H9 (cell line): ENCODE measurements around the gene UNC119. TPM values are rescaled to one million over a fixed set of nuclear protein-coding genes. Genes with fewer than 3 reads are reported as not detected.

ENCODE experiments used
- DNase-seq: peaks from one replicate; pipeline ENCODE4 v3.0.0-alpha.2; 2017
- H2AFZ ChIP-seq: one replicate; pipeline ENCODE4 v1.6.1; 2013; ENCODE audit warnings: mild to moderate bottlenecking, low read length, control low read depth, moderate library complexity
- H2AK5ac ChIP-seq: 2 replicates; pipeline ENCODE4 v1.6.1; 2013; ENCODE audit warnings: low read length, control low read depth, mixed read lengths; ENCODE audit not compliant: insufficient read length
- H2BK120ac ChIP-seq: one replicate; pipeline ENCODE4 v1.6.1; 2013; ENCODE audit warnings: low read depth, mild to moderate bottlenecking, low read length, control low read depth, inconsistent platforms; ENCODE audit not compliant: poor library complexity, severe bottlenecking
- H2BK12ac ChIP-seq: 2 replicates; pipeline ENCODE4 v1.6.1; 2013; ENCODE audit warnings: low read length, control low read depth, mixed read lengths, low read depth; ENCODE audit not compliant: insufficient read length
- H2BK15ac ChIP-seq: 2 replicates; pipeline ENCODE4 v1.6.1; 2013; ENCODE audit warnings: low read depth, low read length, control low read depth
- H2BK20ac ChIP-seq: one replicate; pipeline ENCODE4 v1.6.1; 2013; ENCODE audit warnings: low read depth, mild to moderate bottlenecking, low read length, control low read depth, inconsistent platforms; ENCODE audit not compliant: poor library complexity, severe bottlenecking
- H2BK5ac ChIP-seq: 2 replicates; pipeline ENCODE4 v1.6.1; 2013; ENCODE audit warnings: low read length, control low read depth, mixed read lengths; ENCODE audit not compliant: insufficient read length
- H3K14ac ChIP-seq: 2 replicates; pipeline ENCODE4 v1.6.1; 2013; ENCODE audit warnings: low read length, control low read depth; ENCODE audit not compliant: insufficient read depth
- H3K18ac ChIP-seq: 2 replicates; pipeline ENCODE4 v1.6.1; 2013; ENCODE audit warnings: low read depth, mild to moderate bottlenecking, mixed read lengths, low read length, control low read depth; ENCODE audit not compliant: insufficient read length
- H3K23ac ChIP-seq: 2 replicates; pipeline ENCODE4 v1.6.1; 2013; ENCODE audit warnings: low read length, control low read depth, mixed read lengths, low read depth; ENCODE audit not compliant: insufficient read length
- H3K23me2 ChIP-seq: 2 replicates; pipeline ENCODE4 v1.6.1; 2013; ENCODE audit warnings: low read depth, mild to moderate bottlenecking, mixed read lengths, low read length, control low read depth; ENCODE audit not compliant: insufficient read length, poor library complexity, severe bottlenecking
- H3K27ac ChIP-seq: 2 replicates; pipeline ENCODE4 v1.5.1; 2013; ENCODE audit warnings: low read length, control low read depth, mixed read lengths, low read depth; ENCODE audit not compliant: insufficient read length
- H3K27me3 ChIP-seq: 2 replicates; pipeline ENCODE4 v1.6.1; 2013; ENCODE audit warnings: low read length, control low read depth, inconsistent platforms; ENCODE audit not compliant: insufficient read depth
- H3K4ac ChIP-seq: 2 replicates; pipeline ENCODE4 v1.6.1; 2013; ENCODE audit warnings: low read depth, mild to moderate bottlenecking, control low read depth, inconsistent platforms, low read length, moderate library complexity
- H3K4me1 ChIP-seq: 2 replicates; pipeline ENCODE4 v1.6.1; 2013; ENCODE audit warnings: low read length, control low read depth, inconsistent platforms; ENCODE audit not compliant: insufficient read depth
- H3K4me2 ChIP-seq: 2 replicates; pipeline ENCODE4 v1.6.1; 2013; ENCODE audit warnings: low read length, control low read depth, mixed read lengths; ENCODE audit not compliant: insufficient read length, insufficient read depth
- H3K56ac ChIP-seq: 2 replicates; pipeline ENCODE4 v1.6.1; 2013; ENCODE audit warnings: low read depth, mild to moderate bottlenecking, mixed read lengths, low read length, control low read depth; ENCODE audit not compliant: insufficient read length
- H3K79me1 ChIP-seq: 2 replicates; pipeline ENCODE4 v1.6.1; 2013; ENCODE audit warnings: low read depth, mild to moderate bottlenecking, moderate library complexity, low read length, control low read depth, inconsistent platforms; ENCODE audit not compliant: insufficient read depth, poor library complexity, severe bottlenecking
- H3K79me2 ChIP-seq: 2 replicates; pipeline ENCODE4 v1.6.1; 2013; ENCODE audit warnings: low read length, control low read depth, inconsistent platforms; ENCODE audit not compliant: insufficient read depth
- H3K9ac ChIP-seq: 2 replicates; pipeline ENCODE4 v1.6.1; 2013; ENCODE audit warnings: low read length, control low read depth, mixed read lengths; ENCODE audit not compliant: insufficient read length; ENCODE audit errors: extremely low read depth
- H3K9me3 ChIP-seq: one replicate; pipeline ENCODE4 v1.6.1; 2013; ENCODE audit warnings: low read depth, low read length, inconsistent platforms; ENCODE audit not compliant: control insufficient read depth
- H3T11ph ChIP-seq: one replicate; pipeline ENCODE4 v1.6.1; 2013; ENCODE audit warnings: mild to moderate bottlenecking, low read length, control low read depth, inconsistent platforms
- H4K20me1 ChIP-seq: one replicate; pipeline ENCODE4 v1.6.1; 2013; ENCODE audit not compliant: control insufficient read depth, insufficient read length, insufficient read depth
- H4K5ac ChIP-seq: 2 replicates; pipeline ENCODE4 v1.6.1; 2013; ENCODE audit warnings: low read depth, mild to moderate bottlenecking, mixed read lengths, low read length, control low read depth; ENCODE audit not compliant: insufficient read length
- H4K8ac ChIP-seq: replicated peaks from 2 replicates; pipeline ENCODE4 v1.6.1; 2013; ENCODE audit warnings: low read length, control low read depth, mixed read lengths, low read depth; ENCODE audit not compliant: insufficient read length
- H4K91ac ChIP-seq: 2 replicates; pipeline ENCODE4 v1.6.1; 2013; ENCODE audit warnings: low read depth, mild to moderate bottlenecking, moderate library complexity, mixed read lengths, low read length, control low read depth; ENCODE audit not compliant: insufficient read length
- H3K27ac Mint-ChIP-seq, 3 experiments: 2 replicates in 2 of 3; 3 replicates in 1 of 3; pipeline ENCODE4 v1.8.0; 2020 to 2021; ENCODE audit warnings: mixed read lengths in 3 of 3, mild to moderate bottlenecking in 1 of 3, moderate library complexity in 1 of 3
- H3K27me3 Mint-ChIP-seq: 2 replicates; pipeline ENCODE4 v1.8.0; 2021; ENCODE audit warnings: low read depth, mild to moderate bottlenecking, moderate library complexity, mixed read lengths
- H3K36me3 Mint-ChIP-seq, 3 experiments: 2 replicates in 2 of 3; 3 replicates in 1 of 3; pipeline ENCODE4 v1.8.0; 2020 to 2021; ENCODE audit warnings: low read depth in 3 of 3, mixed read lengths in 3 of 3; ENCODE audit not compliant: insufficient read depth in 1 of 3
- H3K4me1 Mint-ChIP-seq, 2 experiments: 2 replicates each; pipeline ENCODE4 v1.8.0; 2020; ENCODE audit warnings: mixed read lengths in 2 of 2
- H3K4me3 Mint-ChIP-seq, 2 experiments: 2 replicates in 1 of 2; 3 replicates in 1 of 2; pipeline ENCODE4 v1.8.0; 2020 to 2021; ENCODE audit warnings: mild to moderate bottlenecking in 2 of 2, mixed read lengths in 2 of 2, moderate library complexity in 1 of 2
- H3K9me3 Mint-ChIP-seq, 2 experiments: 2 replicates in 1 of 2; 3 replicates in 1 of 2; pipeline ENCODE4 v1.8.0; 2020; ENCODE audit warnings: mild to moderate bottlenecking in 2 of 2, mixed read lengths in 2 of 2, moderate library complexity in 1 of 2
- WGBS: extraction: QIAGEN DNeasy Blood & Tissue Kit; methylation state at CpG from one replicate; pipeline ENCODE4 v1.1.7; 2013; ENCODE audit warnings: missing lambda C conversion rate, low lambda C conversion rate, mixed read lengths; ENCODE audit not compliant: insufficient read length; ENCODE audit errors: extremely low coverage; 5-methylcytosine and 5-hydroxymethylcytosine counted together
- total RNA-seq: library from RNA; stranded (reverse); gene quantifications from 2 replicates; pipeline ENCODE4 v1.2.1, GENCODE V29; 2021
- TF ChIP-seq, protein P1 (sequence below): fragments of 200-600 bp; sonication (generic); conservative IDR thresholded peaks from 3 replicates; pipeline ENCODE4 v1.8.0; 2021; ENCODE audit warnings: antibody characterized with exemption, mild to moderate bottlenecking

Gene UNC119
- total RNA-seq, 1 experiment from 2014 or later: 36.9 TPM

DNA sequence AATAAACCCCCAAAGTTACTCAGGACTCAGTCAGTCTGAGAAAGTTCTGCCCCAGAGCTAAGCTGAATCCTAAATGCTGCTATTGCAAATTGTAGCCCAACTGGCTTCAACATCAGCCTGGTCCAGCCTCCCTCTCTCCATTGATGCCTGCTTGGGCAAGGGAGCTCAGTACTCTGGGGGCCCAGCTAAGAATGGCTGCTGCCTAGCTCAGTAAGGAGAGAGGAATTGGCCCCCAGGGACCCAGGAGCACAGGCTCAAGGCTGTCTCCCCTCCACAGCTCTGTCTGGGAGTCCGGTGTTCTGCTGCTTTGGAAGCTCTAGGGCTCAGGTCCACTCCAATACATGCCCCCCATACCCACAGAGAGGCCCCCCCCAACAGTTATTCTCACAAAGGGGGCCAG, 1.6 kb downstream of the UNC119 start:
- H3K14ac ChIP-seq: no peak overlapping the region
- no peak overlapping the region for H2BK120ac ChIP-seq
- H3K4me2 ChIP-seq: no peak overlapping the region
- no peak overlapping the region for H4K8ac ChIP-seq
- H3K27ac Mint-ChIP-seq: no peak overlapping the region
- no peak overlapping the region for H4K91ac ChIP-seq
- H4K5ac ChIP-seq: no peak overlapping the region
- no peaks in the 10 kb centered on the region for H3K9me3 ChIP-seq
- H2BK20ac ChIP-seq: no peak overlapping the region
- no peak overlapping the region for H3K56ac ChIP-seq
- no peaks in the 10 kb centered on the region for H3K79me1 ChIP-seq
- peak overlapping the region; percentile 86 to 94; a peak in 4 of 5 replicates for H3K4me3 Mint-ChIP-seq
- peaks cover 5% of the 10 kb centered on the region for H3K23me2 ChIP-seq
- WGBS: no CpG with 5 or more reads among the region's 1 CpG
- no peak overlapping the region for H3K9ac ChIP-seq
- TF ChIP-seq, protein P1, sequence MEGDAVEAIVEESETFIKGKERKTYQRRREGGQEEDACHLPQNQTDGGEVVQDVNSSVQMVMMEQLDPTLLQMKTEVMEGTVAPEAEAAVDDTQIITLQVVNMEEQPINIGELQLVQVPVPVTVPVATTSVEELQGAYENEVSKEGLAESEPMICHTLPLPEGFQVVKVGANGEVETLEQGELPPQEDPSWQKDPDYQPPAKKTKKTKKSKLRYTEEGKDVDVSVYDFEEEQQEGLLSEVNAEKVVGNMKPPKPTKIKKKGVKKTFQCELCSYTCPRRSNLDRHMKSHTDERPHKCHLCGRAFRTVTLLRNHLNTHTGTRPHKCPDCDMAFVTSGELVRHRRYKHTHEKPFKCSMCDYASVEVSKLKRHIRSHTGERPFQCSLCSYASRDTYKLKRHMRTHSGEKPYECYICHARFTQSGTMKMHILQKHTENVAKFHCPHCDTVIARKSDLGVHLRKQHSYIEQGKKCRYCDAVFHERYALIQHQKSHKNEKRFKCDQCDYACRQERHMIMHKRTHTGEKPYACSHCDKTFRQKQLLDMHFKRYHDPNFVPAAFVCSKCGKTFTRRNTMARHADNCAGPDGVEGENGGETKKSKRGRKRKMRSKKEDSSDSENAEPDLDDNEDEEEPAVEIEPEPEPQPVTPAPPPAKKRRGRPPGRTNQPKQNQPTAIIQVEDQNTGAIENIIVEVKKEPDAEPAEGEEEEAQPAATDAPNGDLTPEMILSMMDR: no peak
- H3K27ac ChIP-seq: no peak overlapping the region
- peaks cover 9 to 25% (median 23%) of the 10 kb centered on the region in 3 experiments; a peak in 6 of 7 replicates for H3K36me3 Mint-ChIP-seq
- no peak overlapping the region for H2BK5ac ChIP-seq
- no peak overlapping the region for H3K23ac ChIP-seq
- no peak overlapping the region for H2BK12ac ChIP-seq
- H3K27me3 ChIP-seq: no peaks in the 10 kb centered on the region
- H3K4ac ChIP-seq: no peak overlapping the region
- H3K27me3 Mint-ChIP-seq: peaks cover 4% of the 10 kb centered on the region
- no peak overlapping the region for H3K18ac ChIP-seq
- H3K4me1 Mint-ChIP-seq: peaks cover 22 to 49% of the 10 kb centered on the region in 2 experiments
- H2AK5ac ChIP-seq: no peak overlapping the region
- H3K4me1 ChIP-seq: no peaks in the 10 kb centered on the region
- no peak overlapping the region for H2BK15ac ChIP-seq
- H2AFZ ChIP-seq: no peak overlapping the region
- DNase-seq: no peak
- H3K79me2 ChIP-seq: no peaks in the 10 kb centered on the region; the same call in 1 of the 2 replicates
- no peaks in the 10 kb centered on the region for H4K20me1 ChIP-seq
- no peaks in the 10 kb centered on the region for H3K9me3 Mint-ChIP-seq
- no peak overlapping the region for H3T11ph ChIP-seq
